ENCODE results near the gene INPPL1.

The INPPL1 gene

GRCh38 chr11:72208281-72208680 is 16.3 kb upstream of the INPPL1 start:
- TF ChIP-seq GLIS3 (CRISPR knock-in tag; IDR thresholded peaks at IDR 0.05) = no peak
- TF ChIP-seq ZNF70 (CRISPR knock-in tag; IDR thresholded peaks at IDR 0.05) = no peak
- no peak for TF ChIP-seq ESRRG (CRISPR knock-in tag; IDR thresholded peaks at IDR 0.05)
- TF ChIP-seq PPARA (CRISPR knock-in tag; IDR thresholded peaks at IDR 0.05; ENCODE audit: borderline replicate concordance) = no peak
- no peak for TF ChIP-seq ZNF8 (CRISPR knock-in tag; IDR thresholded peaks at IDR 0.05)
- no peak for TF ChIP-seq RARB (CRISPR knock-in tag; IDR thresholded peaks at IDR 0.05)
- TF ChIP-seq ARNTL (CRISPR knock-in tag; IDR thresholded peaks at IDR 0.05; ENCODE audit: borderline replicate concordance, low read depth) = no peak
- TF ChIP-seq CSDC2 (CRISPR knock-in tag; IDR thresholded peaks at IDR 0.05) = no peak
- no peak for TF ChIP-seq CREB5 (CRISPR knock-in tag; IDR thresholded peaks at IDR 0.05; ENCODE audit: low read depth)
- TF ChIP-seq ZNF565 (CRISPR knock-in tag; conservative IDR thresholded peaks at IDR 0.05; ENCODE audit: low read depth) = no peak
- TF ChIP-seq TCF4 (CRISPR knock-in tag; IDR thresholded peaks at IDR 0.05; ENCODE audit: borderline replicate concordance) = no peak
- no peak for TF ChIP-seq ISL1 (CRISPR knock-in tag; IDR thresholded peaks at IDR 0.05)
- TF ChIP-seq, protein P1, sequence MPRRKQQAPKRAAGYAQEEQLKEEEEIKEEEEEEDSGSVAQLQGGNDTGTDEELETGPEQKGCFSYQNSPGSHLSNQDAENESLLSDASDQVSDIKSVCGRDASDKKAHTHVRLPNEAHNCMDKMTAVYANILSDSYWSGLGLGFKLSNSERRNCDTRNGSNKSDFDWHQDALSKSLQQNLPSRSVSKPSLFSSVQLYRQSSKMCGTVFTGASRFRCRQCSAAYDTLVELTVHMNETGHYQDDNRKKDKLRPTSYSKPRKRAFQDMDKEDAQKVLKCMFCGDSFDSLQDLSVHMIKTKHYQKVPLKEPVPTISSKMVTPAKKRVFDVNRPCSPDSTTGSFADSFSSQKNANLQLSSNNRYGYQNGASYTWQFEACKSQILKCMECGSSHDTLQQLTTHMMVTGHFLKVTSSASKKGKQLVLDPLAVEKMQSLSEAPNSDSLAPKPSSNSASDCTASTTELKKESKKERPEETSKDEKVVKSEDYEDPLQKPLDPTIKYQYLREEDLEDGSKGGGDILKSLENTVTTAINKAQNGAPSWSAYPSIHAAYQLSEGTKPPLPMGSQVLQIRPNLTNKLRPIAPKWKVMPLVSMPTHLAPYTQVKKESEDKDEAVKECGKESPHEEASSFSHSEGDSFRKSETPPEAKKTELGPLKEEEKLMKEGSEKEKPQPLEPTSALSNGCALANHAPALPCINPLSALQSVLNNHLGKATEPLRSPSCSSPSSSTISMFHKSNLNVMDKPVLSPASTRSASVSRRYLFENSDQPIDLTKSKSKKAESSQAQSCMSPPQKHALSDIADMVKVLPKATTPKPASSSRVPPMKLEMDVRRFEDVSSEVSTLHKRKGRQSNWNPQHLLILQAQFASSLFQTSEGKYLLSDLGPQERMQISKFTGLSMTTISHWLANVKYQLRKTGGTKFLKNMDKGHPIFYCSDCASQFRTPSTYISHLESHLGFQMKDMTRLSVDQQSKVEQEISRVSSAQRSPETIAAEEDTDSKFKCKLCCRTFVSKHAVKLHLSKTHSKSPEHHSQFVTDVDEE (CRISPR knock-in tag; IDR thresholded peaks at IDR 0.05) = no peak
- TF ChIP-seq, protein P2, sequence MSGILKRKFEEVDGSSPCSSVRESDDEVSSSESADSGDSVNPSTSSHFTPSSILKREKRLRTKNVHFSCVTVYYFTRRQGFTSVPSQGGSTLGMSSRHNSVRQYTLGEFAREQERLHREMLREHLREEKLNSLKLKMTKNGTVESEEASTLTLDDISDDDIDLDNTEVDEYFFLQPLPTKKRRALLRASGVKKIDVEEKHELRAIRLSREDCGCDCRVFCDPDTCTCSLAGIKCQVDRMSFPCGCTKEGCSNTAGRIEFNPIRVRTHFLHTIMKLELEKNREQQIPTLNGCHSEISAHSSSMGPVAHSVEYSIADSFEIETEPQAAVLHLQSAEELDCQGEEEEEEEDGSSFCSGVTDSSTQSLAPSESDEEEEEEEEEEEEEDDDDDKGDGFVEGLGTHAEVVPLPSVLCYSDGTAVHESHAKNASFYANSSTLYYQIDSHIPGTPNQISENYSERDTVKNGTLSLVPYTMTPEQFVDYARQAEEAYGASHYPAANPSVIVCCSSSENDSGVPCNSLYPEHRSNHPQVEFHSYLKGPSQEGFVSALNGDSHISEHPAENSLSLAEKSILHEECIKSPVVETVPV (CRISPR knock-in tag; IDR thresholded peaks at IDR 0.05) = no peak
- no peak for TF ChIP-seq SNAI2 (CRISPR knock-in tag; IDR thresholded peaks at IDR 0.05)
- no peak for TF ChIP-seq ZFP30 (CRISPR knock-in tag; IDR thresholded peaks at IDR 0.05)
- no peak for TF ChIP-seq TOX (CRISPR knock-in tag; IDR thresholded peaks at IDR 0.05; ENCODE audit: borderline replicate concordance)
- no peak for ATAC-seq

GRCh38 chr11:72209101-72209500 is 15.5 kb upstream of the INPPL1 start:
- TF ChIP-seq ARNTL (CRISPR knock-in tag; IDR thresholded peaks at IDR 0.05; ENCODE audit: borderline replicate concordance, low read depth) (no peak), RARB (CRISPR knock-in tag; IDR thresholded peaks at IDR 0.05) (no peak), BACH2 (CRISPR knock-in tag; IDR thresholded peaks at IDR 0.05; ENCODE audit: borderline replicate concordance) (no peak), OSR1 (CRISPR knock-in tag; IDR thresholded peaks at IDR 0.05) (no peak), ZFP30 (CRISPR knock-in tag; IDR thresholded peaks at IDR 0.05) (no peak), CSDC2 (CRISPR knock-in tag; IDR thresholded peaks at IDR 0.05) (no peak), ESRRG (CRISPR knock-in tag; IDR thresholded peaks at IDR 0.05) (no peak), PPARA (CRISPR knock-in tag; IDR thresholded peaks at IDR 0.05; ENCODE audit: borderline replicate concordance) (no peak), SNAI2 (CRISPR knock-in tag; IDR thresholded peaks at IDR 0.05) (no peak), CREB5 (CRISPR knock-in tag; IDR thresholded peaks at IDR 0.05; ENCODE audit: low read depth) (no peak), ZFP3 (CRISPR knock-in tag; IDR thresholded peaks at IDR 0.05) (no peak), ZC3H10 (CRISPR knock-in tag; IDR thresholded peaks at IDR 0.05) (no peak), ZNF8 (CRISPR knock-in tag; IDR thresholded peaks at IDR 0.05) (no peak), TCF4 (CRISPR knock-in tag; IDR thresholded peaks at IDR 0.05; ENCODE audit: borderline replicate concordance) (no peak), ISL1 (CRISPR knock-in tag; IDR thresholded peaks at IDR 0.05) (no peak)
- TF ChIP-seq, protein P2 (CRISPR knock-in tag; IDR thresholded peaks at IDR 0.05) = no peak
- TF ChIP-seq, protein P1 (CRISPR knock-in tag; IDR thresholded peaks at IDR 0.05) = no peak
- TF ChIP-seq, protein P3, sequence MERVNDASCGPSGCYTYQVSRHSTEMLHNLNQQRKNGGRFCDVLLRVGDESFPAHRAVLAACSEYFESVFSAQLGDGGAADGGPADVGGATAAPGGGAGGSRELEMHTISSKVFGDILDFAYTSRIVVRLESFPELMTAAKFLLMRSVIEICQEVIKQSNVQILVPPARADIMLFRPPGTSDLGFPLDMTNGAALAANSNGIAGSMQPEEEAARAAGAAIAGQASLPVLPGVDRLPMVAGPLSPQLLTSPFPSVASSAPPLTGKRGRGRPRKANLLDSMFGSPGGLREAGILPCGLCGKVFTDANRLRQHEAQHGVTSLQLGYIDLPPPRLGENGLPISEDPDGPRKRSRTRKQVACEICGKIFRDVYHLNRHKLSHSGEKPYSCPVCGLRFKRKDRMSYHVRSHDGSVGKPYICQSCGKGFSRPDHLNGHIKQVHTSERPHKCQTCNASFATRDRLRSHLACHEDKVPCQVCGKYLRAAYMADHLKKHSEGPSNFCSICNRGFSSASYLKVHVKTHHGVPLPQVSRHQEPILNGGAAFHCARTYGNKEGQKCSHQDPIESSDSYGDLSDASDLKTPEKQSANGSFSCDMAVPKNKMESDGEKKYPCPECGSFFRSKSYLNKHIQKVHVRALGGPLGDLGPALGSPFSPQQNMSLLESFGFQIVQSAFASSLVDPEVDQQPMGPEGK (CRISPR knock-in tag; IDR thresholded peaks at IDR 0.05; ENCODE audit: borderline replicate concordance) = no peak
- ATAC-seq = no peak
